Ovary (tissue), 9 donors: Measurements from ENCODE around the gene CEACAM21. TPM values are rescaled to one million over a fixed set of nuclear protein-coding genes. Genes with fewer than 3 reads are reported as not detected.

Experiments
- DNase-seq, 5 donors: peaks; one replicate each; pipeline ENCODE4 v3.0.0-alpha.2; 2019 to 2020
- H3K27ac ChIP-seq, 2 donors: fragments of 200-600 bp; one replicate each; pipeline versions ENCODE4 v1.5.1 to v1.8.0; 2019 to 2022
- H3K27me3 ChIP-seq: fragments of 200-600 bp; one replicate; pipeline ENCODE4 v1.8.0; 2022
- H3K36me3 ChIP-seq: fragments of 200-600 bp; sonication (generic); one replicate; pipeline ENCODE4 v1.5.1; 2019
- H3K4me1 ChIP-seq: one replicate; pipeline ENCODE4 v1.8.1; 2013; ENCODE audit warnings: mild to moderate bottlenecking, moderate library complexity; ENCODE audit not compliant: insufficient read depth
- H3K4me3 ChIP-seq: fragments of 200-600 bp; sonication (generic); one replicate; pipeline ENCODE4 v1.5.1; 2017
- H3K9me3 ChIP-seq, 2 donors: fragments of 200-600 bp in 1 of 2; sonication (generic) in 1 of 2; one replicate each; pipeline versions ENCODE4 v1.5.1 to v1.8.1; 2013 to 2019; ENCODE audit warnings: mild to moderate bottlenecking in 1 of 2, moderate library complexity in 1 of 2
- CTCF ChIP-seq, 3 donors: fragments of 450-650 bp in 2 of 3; fragments of 200-600 bp in 1 of 3; IDR thresholded peaks; one replicate each; pipeline versions ENCODE4 v1.5.1 to v1.8.0; 2016 to 2022; ENCODE audit warnings: antibody characterized with exemption in 3 of 3, mild to moderate bottlenecking in 1 of 3
- EP300 ChIP-seq: sonication (generic); formaldehyde crosslinking; IDR thresholded peaks from one replicate; pipeline ENCODE4 v1.6.1; 2017; ENCODE audit warnings: antibody characterized with exemption
- POLR2A ChIP-seq: fragments of 450-650 bp; IDR thresholded peaks from one replicate; pipeline ENCODE4 v1.6.1; 2017; ENCODE audit warnings: antibody characterized with exemption, mild to moderate bottlenecking, moderate library complexity
- WGBS, 3 donors: extraction: QIAGEN DNeasy Blood & Tissue Kit in 1 of 3; methylation state at CpG; one replicate each; pipeline versions ENCODE4 v1.1.5 to v1.1.7; 2013 to 2017; 5-methylcytosine and 5-hydroxymethylcytosine counted together
- intact Hi-C, 4 donors: fragments of 100-400 bp; cut with DNase I; formaldehyde crosslinking; loops; one replicate each; pipeline versions ENCODE4 v1.11.0 to v1.15.1; 2022 to 2023
- polyA plus RNA-seq, 2 donors: library from polyadenylated mRNA; stranded (reverse); fragments of 200-250 nt in 1 of 2; fragments of 350-450 nt in 1 of 2; fragmentation: Illumina TruSeq in 1 of 2; extraction: RNeasy Lipid Tissue Mini Kit (QIAGEN cat#74804) in 1 of 2; gene quantifications; one replicate each; pipeline ENCODE4 v1.2.3, GENCODE V29; 2013 to 2014
- total RNA-seq, 7 donors: library from RNA; depleted of rRNA in 2 of 7; stranded (reverse); fragments of >200 nt in 2 of 7; fragmentation: NEBNext Ultra II Directional in 3 of 7; extraction: Animal tissue kit (Norgen Biotek cat#: 25700) in 3 of 7; gene quantifications; one replicate each; pipeline versions ENCODE4 v1.1.0 to v1.2.4, GENCODE V29; 2016 to 2023
- donor health status: DM: no; HTN: no; CAD: no; lungs with moderate emphysema.
- donor health status: DM: no; HTN: no; CAD: no.
- donor health status: Bipolar disorder and iron deficiency.
- donor health status: DM: yes; HTN: yes; CAD: no.
- donor health status: DM: no; HTN: no; CAD: no.
- donor health status: DM: yes; HTN: yes; CAD: no.

The CEACAM21 gene
- total and polyA plus RNA-seq, 9 donors = 0.25 to 11.4 (median 1.5) TPM; not detected in 2

GRCh38 chr19:41623360-41623759 is 47.4 kb downstream of the CEACAM21 start:
- 48 to 57% (median 53%) methylated on average over 4 of the region's 4 CpGs for WGBS, 3 donors
- intact Hi-C loops = no loop called here
- Histone ChIP-seq H3K27ac (no peak overlapping the region), H3K9me3 (no peaks in the 10 kb centered on the region), H3K4me1 (no peaks in the 10 kb centered on the region), H3K4me3 (no peak overlapping the region), H3K27me3 (no peaks in the 10 kb centered on the region), H3K36me3 (no peaks in the 10 kb centered on the region)
- TF ChIP-seq EP300 (no peak), CTCF (IDR thresholded peaks at IDR 0.05) (no peak), POLR2A (no peak)
- DNase-seq = no peak

- Histone ChIP-seq H3K36me3 (no peaks in the 10 kb centered on the region), H3K4me3 (no peak overlapping the region), H3K27me3 (no peaks in the 10 kb centered on the region), H3K9me3 (no peaks in the 10 kb centered on the region), H3K4me1 (no peaks in the 10 kb centered on the region), H3K27ac (no peak overlapping the region)
- 60 to 72% (median 68%) methylated on average over 7 of the region's 7 CpGs for WGBS, 3 donors
- TF ChIP-seq POLR2A = no peak
- no peak for TF ChIP-seq EP300
- no peak for TF ChIP-seq CTCF (IDR thresholded peaks at IDR 0.05)
- DNase-seq = no peak
- intact Hi-C loops = no loop called here
Observed at GRCh38 chr19:41624515-41624914, 48.5 kb downstream of the CEACAM21 start.

GRCh38 chr19:41624937-41625336 is 49.0 kb downstream of the CEACAM21 start:
- H3K27ac ChIP-seq = no peak overlapping the region
- WGBS, 3 donors = 45 to 61% (median 53%) methylated on average over 3 to 4 of the region's 4 CpGs
- TF ChIP-seq EP300 (no peak), CTCF (IDR thresholded peaks at IDR 0.05) (no peak), POLR2A (no peak)
- no peak overlapping the region for H3K4me3 ChIP-seq
- intact Hi-C loops = no loop called here
- no peaks in the 10 kb centered on the region for H3K9me3 ChIP-seq
- no peak for DNase-seq
- H3K27me3 ChIP-seq = no peaks in the 10 kb centered on the region
- H3K4me1 ChIP-seq = no peaks in the 10 kb centered on the region
- no peaks in the 10 kb centered on the region for H3K36me3 ChIP-seq

GRCh38 chr19:41626278-41626677 is 50.3 kb downstream of the CEACAM21 start:
- H3K9me3 ChIP-seq = no peaks in the 10 kb centered on the region
- WGBS, 3 donors = 42 to 51% (median 46%) methylated on average over 3 of the region's 3 CpGs
- no peak overlapping the region for H3K4me3 ChIP-seq
- TF ChIP-seq CTCF (IDR thresholded peaks at IDR 0.05) (no peak), EP300 (no peak), POLR2A (no peak)
- H3K27ac ChIP-seq = no peak overlapping the region
- intact Hi-C loops = no loop called here
- DNase-seq = no peak
- H3K4me1 ChIP-seq = no peaks in the 10 kb centered on the region
- H3K27me3 ChIP-seq = no peaks in the 10 kb centered on the region
- H3K36me3 ChIP-seq = no peaks in the 10 kb centered on the region

- TF ChIP-seq EP300 (no peak), CTCF (IDR thresholded peaks at IDR 0.05) (no peak), POLR2A (no peak)
- intact Hi-C loops = no loop called here
- Histone ChIP-seq H3K36me3 (no peaks in the 10 kb centered on the region), H3K27ac (no peak within 1 kb of the TSS), H3K9me3 (no peaks in the 10 kb centered on the region), H3K4me1 (no peaks in the 10 kb centered on the region), H3K27me3 (no peaks in the 10 kb centered on the region), H3K4me3 (no peak within 1 kb of the TSS)
- WGBS, 3 donors = 30 to 39% (median 32%) methylated on average over 7 of the region's 7 CpGs
- no peak for DNase-seq
Observed at GRCh38 chr19:41626877-41627276, 50.9 kb downstream of the CEACAM21 start, which contains the start of gene CEACAM4. TSS of gene CEACAM4 (minus strand) at chr19:41627074. CDS start at chr19:41626963, 111 bp downstream.
